Measurements from ENCODE around the gene ROCK2.

Gene ROCK2

GRCh38 chr2:11201969-11202368 is 142.5 kb downstream of the ROCK2 start:
- CTCF ChIA-PET: no interaction called here
- no peak for DNase-seq (ENCODE audit: low spot score)
- TF ChIP-seq, protein P1, sequence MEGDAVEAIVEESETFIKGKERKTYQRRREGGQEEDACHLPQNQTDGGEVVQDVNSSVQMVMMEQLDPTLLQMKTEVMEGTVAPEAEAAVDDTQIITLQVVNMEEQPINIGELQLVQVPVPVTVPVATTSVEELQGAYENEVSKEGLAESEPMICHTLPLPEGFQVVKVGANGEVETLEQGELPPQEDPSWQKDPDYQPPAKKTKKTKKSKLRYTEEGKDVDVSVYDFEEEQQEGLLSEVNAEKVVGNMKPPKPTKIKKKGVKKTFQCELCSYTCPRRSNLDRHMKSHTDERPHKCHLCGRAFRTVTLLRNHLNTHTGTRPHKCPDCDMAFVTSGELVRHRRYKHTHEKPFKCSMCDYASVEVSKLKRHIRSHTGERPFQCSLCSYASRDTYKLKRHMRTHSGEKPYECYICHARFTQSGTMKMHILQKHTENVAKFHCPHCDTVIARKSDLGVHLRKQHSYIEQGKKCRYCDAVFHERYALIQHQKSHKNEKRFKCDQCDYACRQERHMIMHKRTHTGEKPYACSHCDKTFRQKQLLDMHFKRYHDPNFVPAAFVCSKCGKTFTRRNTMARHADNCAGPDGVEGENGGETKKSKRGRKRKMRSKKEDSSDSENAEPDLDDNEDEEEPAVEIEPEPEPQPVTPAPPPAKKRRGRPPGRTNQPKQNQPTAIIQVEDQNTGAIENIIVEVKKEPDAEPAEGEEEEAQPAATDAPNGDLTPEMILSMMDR (conservative IDR thresholded peaks at IDR 0.05; ENCODE audit: low read depth): no peak
- no peak overlapping the region for H3K27ac ChIP-seq
- POLR2A ChIA-PET (ENCODE audit: low non-redundant PET): no interaction called here

- ChIA-PET POLR2A (ENCODE audit: low non-redundant PET) (no interaction called here), CTCF (interaction anchor here (0.5 to 0.7 kb wide), 4 partner anchors 42 to 585 kb away, joined by 3 read pairs; no protein-coding TSS in a partner anchor)
- H3K27ac ChIP-seq: no peak overlapping the region
- TF ChIP-seq, protein P1 (conservative IDR thresholded peaks at IDR 0.05; ENCODE audit: low read depth): no peak
- no peak for DNase-seq (ENCODE audit: low spot score)
Observed at GRCh38 chr2:11200651-11201050, 143.8 kb downstream of the ROCK2 start.

GRCh38 chr2:11196246-11196645 is 148.2 kb downstream of the ROCK2 start:
- POLR2A ChIA-PET (ENCODE audit: low non-redundant PET): no interaction called here
- TF ChIP-seq, protein P1 (conservative IDR thresholded peaks at IDR 0.05; ENCODE audit: low read depth): no peak

DNA sequence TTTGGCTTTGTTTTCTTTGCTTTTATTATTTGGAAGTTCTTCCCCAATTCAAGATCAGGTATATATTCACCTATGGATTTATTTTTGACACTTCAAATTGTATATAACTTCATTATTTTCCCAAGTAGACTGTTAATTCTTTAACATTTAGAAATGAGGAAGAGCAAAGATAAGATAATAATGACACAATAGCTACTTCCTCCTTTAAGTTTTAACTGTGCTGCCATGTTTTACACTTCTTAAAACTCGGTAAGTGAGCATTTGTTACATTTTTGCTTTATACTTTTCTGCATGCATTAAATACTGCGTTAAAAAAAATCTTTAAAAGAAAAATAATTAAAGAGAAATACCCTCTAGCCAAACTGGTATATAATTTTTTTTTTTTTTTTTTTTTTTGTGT is 156.7 kb downstream of the ROCK2 start:
- DNase-seq (ENCODE audit: low spot score): no peak
- TF ChIP-seq, protein P1 (conservative IDR thresholded peaks at IDR 0.05; ENCODE audit: low read depth): no peak
- ChIA-PET CTCF (interaction anchor here (0.6 kb wide), 1 partner anchor 18 kb away, joined by 3 read pairs; no protein-coding TSS in a partner anchor), POLR2A (ENCODE audit: low non-redundant PET) (no interaction called here)
- H3K27ac ChIP-seq: no peak overlapping the region

More at GRCh38 chr2:11196246-11196645, 148.2 kb downstream of the ROCK2 start:
- H3K27ac ChIP-seq: no peak overlapping the region
- CTCF ChIA-PET: no interaction called here
- DNase-seq (ENCODE audit: low spot score): no peak

- POLR2A ChIA-PET (ENCODE audit: low non-redundant PET): no interaction called here
- H3K27ac ChIP-seq: no peak overlapping the region
- TF ChIP-seq, protein P1 (conservative IDR thresholded peaks at IDR 0.05; ENCODE audit: low read depth): no peak
- CTCF ChIA-PET: interaction anchor here (0.6 kb wide), 1 partner anchor 18 kb away, joined by 3 read pairs; no protein-coding TSS in a partner anchor
- no peak for DNase-seq (ENCODE audit: low spot score)
Observed at GRCh38 chr2:11187083-11187619, 157.3 kb downstream of the ROCK2 start.

DNA sequence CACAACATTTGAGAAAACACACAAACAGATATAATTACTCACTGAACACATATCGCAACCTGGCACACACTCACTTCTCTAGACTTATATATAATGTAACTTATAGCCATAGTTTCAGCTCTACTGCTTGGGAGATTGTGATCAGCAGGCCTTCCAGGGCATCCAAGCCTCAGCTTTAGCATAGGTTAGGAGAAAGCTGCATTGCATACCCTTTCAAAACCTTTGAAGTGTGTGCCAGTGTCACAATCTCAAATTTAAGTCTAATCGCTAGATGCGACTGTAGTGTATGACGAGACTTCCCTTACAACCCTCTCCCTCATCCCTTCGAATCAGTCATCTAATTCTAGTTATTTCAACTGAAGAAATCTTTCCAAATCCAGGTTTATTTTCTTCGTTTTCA is 158.3 kb downstream of the ROCK2 start:
- CTCF ChIA-PET: no interaction called here
- POLR2A ChIA-PET (ENCODE audit: low non-redundant PET): no interaction called here
- H3K27ac ChIP-seq: no peak overlapping the region
- TF ChIP-seq, protein P1 (conservative IDR thresholded peaks at IDR 0.05; ENCODE audit: low read depth): no peak
- DNase-seq (ENCODE audit: low spot score): no peak
